H1 (cell line): Measurements from ENCODE around the gene LYPD6B. TPM values are rescaled to one million over a fixed set of nuclear protein-coding genes. Genes with fewer than 3 reads are reported as not detected.

Source experiments
- CTCF ChIA-PET: fragments of 300-600 bp; sonication (Branson Sonifier 250); formaldehyde crosslinking; loops from one replicate; lab custom pipeline; 2021; ENCODE audit not compliant: partially characterized antibody; lab: Charles Lee
- POLR2A ChIA-PET: fragments of 300-600 bp; sonication (Branson Sonifier 250); formaldehyde crosslinking; loops from one replicate; lab custom pipeline; 2021; ENCODE audit warnings: inconsistent platforms; ENCODE audit not compliant: partially characterized antibody; lab: Charles Lee
- DNase-seq, 2 experiments: peaks; one replicate each; pipeline versions ENCODE4 v3.0.0 to v3.0.0-alpha.2; 2010 to 2022; ENCODE audit warnings: low spot score in 2 of 2, low read depth in 1 of 2, mixed read lengths in 1 of 2
- FAIRE-seq: peaks from 2 replicates; lab custom pipeline; 2011; peaks lifted over from hg19 to GRCh38; lab: Jason Lieb, UNC
- H2AFZ ChIP-seq: 2 replicates; pipeline ENCODE4 v1.8.1; 2012; ENCODE audit warnings: low read length, inconsistent platforms
- H2AK5ac ChIP-seq: 2 replicates; pipeline ENCODE4 v1.6.1; 2013; ENCODE audit warnings: low read depth, low read length
- H2BK120ac ChIP-seq: replicated peaks from 2 replicates; pipeline ENCODE3; 2013; ENCODE audit warnings: low read depth, low read length, inconsistent platforms
- H2BK12ac ChIP-seq: 2 replicates; pipeline ENCODE4 v1.6.1; 2013; ENCODE audit warnings: low read depth, low read length
- H2BK15ac ChIP-seq: 2 replicates; pipeline ENCODE4 v1.6.1; 2013; ENCODE audit warnings: low read length
- H2BK20ac ChIP-seq: 2 replicates; pipeline ENCODE4 v1.6.1; 2013; ENCODE audit warnings: low read length
- H2BK5ac ChIP-seq: 2 replicates; pipeline ENCODE4 v1.6.1; 2013; ENCODE audit warnings: low read depth, low read length
- H3K14ac ChIP-seq: 2 replicates; pipeline ENCODE4 v1.6.1; 2013; ENCODE audit warnings: inconsistent platforms; ENCODE audit not compliant: insufficient read length
- H3K18ac ChIP-seq: 2 replicates; pipeline ENCODE4 v1.6.1; 2013; ENCODE audit warnings: low read length; ENCODE audit errors: extremely low read depth
- H3K23ac ChIP-seq: 2 replicates; pipeline ENCODE4 v1.6.1; 2013; ENCODE audit warnings: inconsistent platforms; ENCODE audit not compliant: insufficient read length
- H3K23me2 ChIP-seq: 2 replicates; pipeline ENCODE4 v1.6.1; 2013; ENCODE audit warnings: low read depth, low read length
- H3K27ac ChIP-seq: 2 replicates; pipeline ENCODE4 v1.6.1; 2011; ENCODE audit warnings: low read depth, low read length, inconsistent platforms
- H3K27me3 ChIP-seq, 4 experiments: replicated peaks in 1 of 4; 1 replicate in 1 of 4; 2 replicates in 3 of 4; pipeline versions ENCODE4 v1.6.1 to v1.8.1; 2011 to 2013; ENCODE audit warnings: low read length in 3 of 4, mild to moderate bottlenecking in 3 of 4, inconsistent platforms in 2 of 4, mixed read lengths in 2 of 4, moderate library complexity in 1 of 4; ENCODE audit not compliant: control insufficient read depth in 3 of 4, insufficient read depth in 3 of 4; ENCODE audit errors: extremely low read depth in 1 of 4
- H3K36me3 ChIP-seq, 4 experiments: 2 replicates each; pipeline versions ENCODE4 v1.6.1 to v1.8.1; 2011 to 2013; ENCODE audit warnings: mild to moderate bottlenecking in 4 of 4, low read length in 3 of 4, moderate library complexity in 2 of 4, control low read depth in 1 of 4, inconsistent platforms in 1 of 4; ENCODE audit not compliant: insufficient read depth in 4 of 4, control insufficient read depth in 2 of 4
- H3K4ac ChIP-seq: replicated peaks from 2 replicates; pipeline ENCODE3; 2013; ENCODE audit warnings: low read length, low read depth, mixed read lengths, inconsistent platforms; ENCODE audit not compliant: insufficient read length
- H3K4me1 ChIP-seq, 4 experiments: replicated peaks in 1 of 4; 1 replicate in 1 of 4; 2 replicates in 3 of 4; pipeline versions ENCODE4 v1.6.1 to v1.8.1; 2011 to 2013; ENCODE audit warnings: low read length in 3 of 4, inconsistent platforms in 2 of 4, mixed read lengths in 1 of 4; ENCODE audit not compliant: insufficient read depth in 4 of 4, control insufficient read depth in 3 of 4
- H3K4me2 ChIP-seq, 2 experiments: 2 replicates each; pipeline versions ENCODE4 v1.6.1 to v1.8.1; 2011 to 2013; ENCODE audit warnings: low read depth in 2 of 2, low read length in 2 of 2, control low read depth in 1 of 2, inconsistent platforms in 1 of 2, mild to moderate bottlenecking in 1 of 2; ENCODE audit not compliant: insufficient read depth in 1 of 2
- H3K4me3 ChIP-seq, 4 experiments: fragments of 200-600, 300-600 bp in 1 of 4; sonication (generic), shearing (Covaris generic), sonication (Bioruptor Twin) in 1 of 4; 2 replicates each; pipeline versions ENCODE4 v1.5.1 to v1.8.1; 2011 to 2016; ENCODE audit warnings: low read length in 4 of 4, low read depth in 3 of 4, control low read depth in 2 of 4, inconsistent platforms in 2 of 4, mild to moderate bottlenecking in 2 of 4, mixed read lengths in 1 of 4, moderate library complexity in 1 of 4; ENCODE audit not compliant: insufficient read depth in 2 of 4; ENCODE audit errors: extremely low read depth in 1 of 4
- H3K56ac ChIP-seq: replicated peaks from 2 replicates; pipeline ENCODE3; 2013; ENCODE audit warnings: low read depth, mild to moderate bottlenecking, mixed read lengths, low read length, inconsistent platforms; ENCODE audit not compliant: insufficient read length
- H3K79me1 ChIP-seq: 2 replicates; pipeline ENCODE4 v1.6.1; 2013; ENCODE audit warnings: low read depth, low read length, control low read depth
- H3K79me2 ChIP-seq, 2 experiments: 2 replicates each; pipeline versions ENCODE4 v1.6.1 to v1.8.1; 2012 to 2013; ENCODE audit warnings: low read length in 2 of 2, mild to moderate bottlenecking in 2 of 2, inconsistent platforms in 1 of 2; ENCODE audit not compliant: insufficient read depth in 2 of 2, control insufficient read depth in 1 of 2
- H3K9ac ChIP-seq, 4 experiments: replicated peaks in 1 of 4; 1 replicate in 1 of 4; 2 replicates in 3 of 4; pipeline versions ENCODE4 v1.6.1 to v1.8.1; 2011 to 2013; ENCODE audit warnings: low read depth in 3 of 4, low read length in 3 of 4, control low read depth in 2 of 4, mild to moderate bottlenecking in 2 of 4, moderate library complexity in 2 of 4, inconsistent platforms in 1 of 4; ENCODE audit errors: extremely low read depth in 1 of 4
- H3K9me3 ChIP-seq, 2 experiments: 2 replicates each; pipeline versions ENCODE4 v1.6.1 to v1.8.1; 2012 to 2013; ENCODE audit warnings: mild to moderate bottlenecking in 2 of 2, moderate library complexity in 2 of 2, control low read depth in 1 of 2, inconsistent platforms in 1 of 2, low read depth in 1 of 2, low read length in 1 of 2, mixed read lengths in 1 of 2; ENCODE audit not compliant: insufficient read depth in 2 of 2
- H4K20me1 ChIP-seq, 2 experiments: replicated peaks in 1 of 2; 2 replicates each; pipeline versions ENCODE3 to v1.8.1; 2011 to 2013; ENCODE audit warnings: inconsistent platforms in 2 of 2, low read length in 2 of 2, mild to moderate bottlenecking in 1 of 2; ENCODE audit not compliant: insufficient read depth in 2 of 2, control insufficient read depth in 1 of 2
- H4K5ac ChIP-seq: 2 replicates; pipeline ENCODE4 v1.6.1; 2013; ENCODE audit warnings: low read length, low read depth, mixed read lengths, inconsistent platforms; ENCODE audit not compliant: insufficient read length
- H4K8ac ChIP-seq: 2 replicates; pipeline ENCODE4 v1.8.0; 2013; ENCODE audit warnings: mild to moderate bottlenecking, moderate library complexity, low read length, inconsistent platforms; ENCODE audit not compliant: insufficient read depth; ENCODE audit errors: extremely low read depth
- H4K91ac ChIP-seq: replicated peaks from 2 replicates; pipeline ENCODE3; 2013; ENCODE audit warnings: low read length, mixed read lengths, inconsistent platforms; ENCODE audit not compliant: insufficient read length
- BCL11A ChIP-seq, 2 experiments: IDR thresholded peaks; one replicate each; pipeline ENCODE4 v1.6.1; 2011; ENCODE audit warnings: low read depth in 2 of 2, low read length in 2 of 2, mild to moderate bottlenecking in 2 of 2
- EP300 ChIP-seq, 2 experiments: IDR thresholded peaks; 1 replicate in 1 of 2; 2 replicates in 1 of 2; pipeline ENCODE4 v1.6.1; 2011 to 2012; ENCODE audit warnings: low read depth in 2 of 2, low read length in 2 of 2, mild to moderate bottlenecking in 2 of 2, borderline replicate concordance in 1 of 2, inconsistent platforms in 1 of 2, moderate library complexity in 1 of 2
- RBBP5 ChIP-seq: IDR thresholded peaks from 2 replicates; pipeline ENCODE4 v1.7.1; 2012; ENCODE audit warnings: low read depth, mild to moderate bottlenecking, inconsistent platforms, low read length, moderate library complexity, borderline replicate concordance
- SP1 ChIP-seq: IDR thresholded peaks from 2 replicates; pipeline ENCODE4 v1.6.1; 2011; ENCODE audit warnings: low read depth, low read length
- SP4 ChIP-seq: IDR thresholded peaks from 2 replicates; pipeline ENCODE4 v1.6.1; 2012; ENCODE audit warnings: low read length, inconsistent platforms
- TAF7 ChIP-seq: optimal IDR thresholded peaks from 2 replicates; pipeline ENCODE3; 2011; ENCODE audit warnings: low read depth, mild to moderate bottlenecking, inconsistent platforms, low read length, moderate library complexity, borderline replicate concordance
- TCF12 ChIP-seq: IDR thresholded peaks from 2 replicates; pipeline ENCODE4 v1.6.1; 2011; ENCODE audit warnings: low read depth, mild to moderate bottlenecking, low read length
- WGBS, 2 experiments: shearing (Covaris generic) in 1 of 2; methylation state at CpG; one replicate each; pipeline versions ENCODE4 v1.1.6 to v1.1.7; 2013 to 2015; ENCODE audit warnings: low lambda C conversion rate in 2 of 2, mixed read lengths in 2 of 2, inconsistent platforms in 1 of 2, low coverage in 1 of 2, missing lambda C conversion rate in 1 of 2; ENCODE audit not compliant: insufficient replicate concordance in 2 of 2, insufficient coverage in 1 of 2, insufficient read length in 1 of 2; ENCODE audit errors: extremely low coverage in 1 of 2, missing lambda C conversion rate in 1 of 2; 5-methylcytosine and 5-hydroxymethylcytosine counted together
- polyA plus RNA-seq, 7 experiments: library from polyadenylated mRNA; depleted of rRNA in 3 of 7; stranded (reverse) in 5 of 7; unstranded in 2 of 7; fragments of >200 nt in 5 of 7; fragments of 200-250 nt in 2 of 7; gene quantifications; 1 replicate in 5 of 7; 2 replicates in 1 of 7; 4 replicates in 1 of 7; pipeline versions ENCODE4 v1.2.1 to v1.2.3, GENCODE V29; 2011 to 2013; ENCODE audit warnings: missing spikeins in 2 of 7, mixed read lengths in 2 of 7
- total RNA-seq: library from RNA; stranded (reverse); fragmentation: NEBNext Ultra II Directional; extraction: Animal tissue kit (Norgen Biotek cat#: 25700); gene quantifications from 2 replicates; pipeline ENCODE4 v1.2.1, GENCODE V29; 2021

LYPD6B gene
- total and polyA plus RNA-seq, 2 of the 8 experiments (the other 6 are each of a cell fraction or from before 2014, with no cell fraction given) = 2.2 to 3.5 TPM

DNA sequence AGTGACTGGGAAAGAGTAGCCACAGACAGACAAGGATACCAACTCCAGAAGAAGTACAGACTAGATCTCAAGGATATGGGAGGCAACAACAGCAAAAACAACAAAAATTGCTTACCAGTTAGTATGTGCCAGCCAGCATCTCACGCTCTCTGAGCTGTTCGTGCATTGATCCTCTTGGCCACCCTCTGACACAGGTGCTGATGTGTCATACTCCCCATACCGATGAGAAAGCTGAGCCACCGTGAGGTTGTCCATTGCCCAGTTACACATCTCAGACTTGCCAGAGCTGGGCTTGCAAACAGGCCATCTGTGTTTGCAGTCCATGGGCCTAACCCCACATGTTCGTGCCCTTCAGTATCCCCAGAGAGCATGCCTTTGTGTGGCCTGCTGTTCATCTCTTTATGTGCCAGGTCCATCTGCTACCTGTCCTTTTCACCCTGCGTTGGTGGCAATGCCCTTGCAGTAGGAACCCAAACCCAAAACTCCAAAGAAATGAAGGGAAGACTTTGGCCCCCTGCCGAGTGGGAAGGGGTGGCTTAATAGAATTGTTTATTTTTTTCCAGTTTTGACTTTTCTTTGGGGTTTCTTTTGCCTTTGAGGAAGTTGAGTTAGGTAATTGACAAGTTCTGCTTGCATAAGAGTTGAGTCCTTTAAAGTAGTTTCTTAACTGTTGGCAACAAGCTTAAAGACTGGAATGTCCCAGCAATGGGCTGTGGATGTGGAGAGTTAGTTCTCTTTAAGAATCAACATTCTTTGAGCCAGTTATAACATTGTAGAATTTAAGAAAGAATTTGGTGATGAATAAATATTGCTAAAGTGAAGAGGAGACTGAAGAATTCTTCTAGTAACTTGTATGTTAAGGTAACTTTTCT lies 46.7 kb downstream of the LYPD6B start:
- H2BK5ac ChIP-seq = no peak overlapping the region
- H3K56ac ChIP-seq = no peak overlapping the region
- H3K4me2 ChIP-seq = no peak overlapping the region
- H3K18ac ChIP-seq = no peak overlapping the region
- no peak overlapping the region for H2BK120ac ChIP-seq
- 90% methylated on average over 7 of the region's 7 CpGs; no CpG with 5 or more reads in 1 of the 2 experiments for WGBS, 2 experiments
- H4K20me1 ChIP-seq = no peaks in the 10 kb centered on the region
- ChIA-PET POLR2A (no interaction called here), CTCF (interaction anchor here (1.9 to 4.6 kb wide), 2 partner anchors 46 to 227 kb away, joined by 4 to 18 read pairs; partner anchors contain the start of gene LYPD6B)
- no peak overlapping the region for H2AK5ac ChIP-seq
- no peak overlapping the region for H3K4ac ChIP-seq
- no peak overlapping the region for H3K14ac ChIP-seq
- H2BK12ac ChIP-seq = no peak overlapping the region
- FAIRE-seq = no peak
- H2BK20ac ChIP-seq = no peak overlapping the region
- no peaks in the 10 kb centered on the region for H3K79me1 ChIP-seq
- H3K23me2 ChIP-seq = no peaks in the 10 kb centered on the region; the same call in 1 of the 2 replicates
- H2BK15ac ChIP-seq = no peak overlapping the region
- no peak overlapping the region for H3K23ac ChIP-seq
- TF ChIP-seq TAF7 (no peak), TCF12 (no peak), EP300 (IDR thresholded peaks at IDR 0.05; ENCODE audit: borderline replicate concordance in 1 of 2, low read depth in 2 of 2, low read length in 2 of 2) (no peak), RBBP5 (no peak), SP1 (no peak), SP4 (no peak), BCL11A (IDR thresholded peaks at IDR 0.05; ENCODE audit: low read depth in 2 of 2, low read length in 2 of 2) (no peak)
- no peaks in the 10 kb centered on the region for H3K27me3 ChIP-seq
- no peaks in the 10 kb centered on the region for H3K36me3 ChIP-seq
- no peak for DNase-seq
- no peak overlapping the region for H2AFZ ChIP-seq
- no peak overlapping the region for H3K27ac ChIP-seq
- no peak overlapping the region for H4K91ac ChIP-seq
- no peak overlapping the region for H4K5ac ChIP-seq
- no peaks in the 10 kb centered on the region for H3K9me3 ChIP-seq
- H3K9ac ChIP-seq = no peak overlapping the region
- no peak overlapping the region for H3K4me3 ChIP-seq
- peaks cover 1 to 12% (median 7%) of the 10 kb centered on the region in 4 experiments; a peak in 4 of 7 replicates for H3K4me1 ChIP-seq
- no peak overlapping the region for H4K8ac ChIP-seq
- no peaks in the 10 kb centered on the region for H3K79me2 ChIP-seq
